ENCODE measurements around the gene ACSF2. TPM values are rescaled to one million over a fixed set of nuclear protein-coding genes. Genes with fewer than 3 reads are reported as not detected.

The ACSF2 gene
- total RNA-seq, 1 donor, result 63.0 TPM

GRCh38 chr17:50388728-50389127, 37.3 kb upstream of the ACSF2 start:
- no peak for DNase-seq (ENCODE audit: insufficient read length, low spot score, missing footprints)
- Histone ChIP-seq H4K20me1 (ENCODE audit: insufficient read depth, low read length) (peaks cover 67% of the 10 kb centered on the region), H2AFZ (ENCODE audit: low read length) (no peak overlapping the region), H3K27ac (ENCODE audit: low read depth, low read length) (no peak overlapping the region), H3K27me3 (ENCODE audit: insufficient read depth, low read length) (no peaks in the 10 kb centered on the region), H3K4me1 (ENCODE audit: insufficient read depth, low read length) (no peaks in the 10 kb centered on the region), H3K9me3 (ENCODE audit: low read depth, low read length) (no peaks in the 10 kb centered on the region), H3K79me2 (ENCODE audit: insufficient read depth, low read length) (peaks cover 70% of the 10 kb centered on the region), H3K4me2 (ENCODE audit: insufficient read depth, low read length) (no peak overlapping the region), H3K4me3 (ENCODE audit: insufficient read depth, low read length) (no peak overlapping the region), H3K36me3 (ENCODE audit: insufficient read depth, low read length) (peaks cover 100% of the 10 kb centered on the region)
- TF ChIP-seq CTCF (IDR thresholded peaks at IDR 0.05; ENCODE audit: extremely low read depth, low read depth, low read length), result no peak

GRCh38 chr17:50389534-50389933, 36.5 kb upstream of the ACSF2 start:
- no peak overlapping the region for H3K4me3 ChIP-seq (ENCODE audit: insufficient read depth, low read length)
- no peak overlapping the region for H3K27ac ChIP-seq (ENCODE audit: low read depth, low read length)
- peaks cover 7% of the 10 kb centered on the region for H3K4me1 ChIP-seq (ENCODE audit: insufficient read depth, low read length)
- H3K4me2 ChIP-seq (ENCODE audit: insufficient read depth, low read length), result no peak overlapping the region
- TF ChIP-seq CTCF (IDR thresholded peaks at IDR 0.05; ENCODE audit: extremely low read depth, low read depth, low read length), result no peak
- no peaks in the 10 kb centered on the region for H3K9me3 ChIP-seq (ENCODE audit: low read depth, low read length)
- H3K27me3 ChIP-seq (ENCODE audit: insufficient read depth, low read length), result no peaks in the 10 kb centered on the region
- peaks cover 100% of the 10 kb centered on the region for H3K36me3 ChIP-seq (ENCODE audit: insufficient read depth, low read length)
- DNase-seq (ENCODE audit: insufficient read length, low spot score, missing footprints), result no peak
- peaks cover 78% of the 10 kb centered on the region for H3K79me2 ChIP-seq (ENCODE audit: insufficient read depth, low read length)
- peaks cover 70% of the 10 kb centered on the region for H4K20me1 ChIP-seq (ENCODE audit: insufficient read depth, low read length)
- H2AFZ ChIP-seq (ENCODE audit: low read length), result no peak overlapping the region

GRCh38 chr17:50392621-50393020, 33.4 kb upstream of the ACSF2 start:
- Histone ChIP-seq H3K79me2 (ENCODE audit: insufficient read depth, low read length) (peaks cover 97% of the 10 kb centered on the region), H2AFZ (ENCODE audit: low read length) (no peak overlapping the region), H3K4me2 (ENCODE audit: insufficient read depth, low read length) (no peak overlapping the region), H3K36me3 (ENCODE audit: insufficient read depth, low read length) (peaks cover 76% of the 10 kb centered on the region), H3K27me3 (ENCODE audit: insufficient read depth, low read length) (no peaks in the 10 kb centered on the region), H3K9me3 (ENCODE audit: low read depth, low read length) (no peaks in the 10 kb centered on the region), H3K4me3 (ENCODE audit: insufficient read depth, low read length) (no peak overlapping the region), H3K27ac (ENCODE audit: low read depth, low read length) (no peak overlapping the region), H3K4me1 (ENCODE audit: insufficient read depth, low read length) (peaks cover 21% of the 10 kb centered on the region), H4K20me1 (ENCODE audit: insufficient read depth, low read length) (peaks cover 71% of the 10 kb centered on the region)
- TF ChIP-seq CTCF (IDR thresholded peaks at IDR 0.05; ENCODE audit: extremely low read depth, low read depth, low read length), result no peak
- DNase-seq (ENCODE audit: insufficient read length, low spot score, missing footprints), result no peak

GRCh38 chr17:50393700-50394099, 32.3 kb upstream of the ACSF2 start:
- peaks cover 61% of the 10 kb centered on the region for H4K20me1 ChIP-seq (ENCODE audit: insufficient read depth, low read length)
- H2AFZ ChIP-seq (ENCODE audit: low read length), result no peak overlapping the region
- H3K4me3 ChIP-seq (ENCODE audit: insufficient read depth, low read length), result no peak overlapping the region
- DNase-seq (ENCODE audit: insufficient read length, low spot score, missing footprints), result no peak
- no peaks in the 10 kb centered on the region for H3K9me3 ChIP-seq (ENCODE audit: low read depth, low read length)
- H3K4me2 ChIP-seq (ENCODE audit: insufficient read depth, low read length), result no peak overlapping the region
- peaks cover 21% of the 10 kb centered on the region for H3K4me1 ChIP-seq (ENCODE audit: insufficient read depth, low read length)
- peaks cover 65% of the 10 kb centered on the region for H3K36me3 ChIP-seq (ENCODE audit: insufficient read depth, low read length)
- TF ChIP-seq CTCF (IDR thresholded peaks at IDR 0.05; ENCODE audit: extremely low read depth, low read depth, low read length), result no peak
- no peak overlapping the region for H3K27ac ChIP-seq (ENCODE audit: low read depth, low read length)
- H3K79me2 ChIP-seq (ENCODE audit: insufficient read depth, low read length), result peaks cover 88% of the 10 kb centered on the region
- no peaks in the 10 kb centered on the region for H3K27me3 ChIP-seq (ENCODE audit: insufficient read depth, low read length)
